HFFc6 (cell line): ENCODE data around the gene PCDHGA12. TPM values are rescaled to one million over a fixed set of nuclear protein-coding genes. Genes with fewer than 3 reads are reported as not detected.
"Not testable (repeated sequence)": the region's sequence is repeated elsewhere in the genome, so short reads cannot be mapped to it uniquely, and the experiment has no call there.

Experiments
- DNase-seq: peaks from one replicate; pipeline ENCODE4 v3.0.0-alpha.2; 2018
- H3K27ac Mint-ChIP-seq: 2 replicates; pipeline ENCODE4 v1.8.0; 2020; ENCODE audit warnings: mild to moderate bottlenecking, mixed read lengths
- H3K27me3 Mint-ChIP-seq: 2 replicates; pipeline ENCODE4 v1.8.0; 2021; ENCODE audit warnings: mild to moderate bottlenecking, moderate library complexity, mixed read lengths; ENCODE audit not compliant: insufficient read depth
- H3K36me3 Mint-ChIP-seq: 2 replicates; pipeline ENCODE4 v1.8.0; 2021; ENCODE audit warnings: low read depth, mixed read lengths
- H3K4me1 Mint-ChIP-seq: 2 replicates; pipeline ENCODE4 v1.8.0; 2020; ENCODE audit warnings: low read depth, mixed read lengths
- H3K4me3 Mint-ChIP-seq: 2 replicates; pipeline ENCODE4 v1.8.0; 2020; ENCODE audit warnings: mild to moderate bottlenecking, moderate library complexity, mixed read lengths
- H3K9me3 Mint-ChIP-seq: 2 replicates; pipeline ENCODE4 v1.8.0; 2020; ENCODE audit warnings: mild to moderate bottlenecking, mixed read lengths
- total RNA-seq, 6 experiments: library from RNA; stranded (reverse); fragmentation: NEBNext Ultra II Directional; extraction: Animal tissue kit (Norgen Biotek cat#: 25700); gene quantifications; 2 replicates in 1 of 6; 3 replicates in 5 of 6; pipeline ENCODE4 v1.2.3, GENCODE V29; 2021
- TF ChIP-seq, protein P1 (sequence below): fragments of 200-600 bp; sonication (generic); IDR thresholded peaks from 2 replicates; pipeline ENCODE4 v1.5.0; 2021; ENCODE audit warnings: antibody characterized with exemption, mild to moderate bottlenecking

Gene PCDHGA12
- total RNA-seq, 6 experiments from 2014 or later = 8.8 to 21.0 (median 18.9) TPM

DNA sequence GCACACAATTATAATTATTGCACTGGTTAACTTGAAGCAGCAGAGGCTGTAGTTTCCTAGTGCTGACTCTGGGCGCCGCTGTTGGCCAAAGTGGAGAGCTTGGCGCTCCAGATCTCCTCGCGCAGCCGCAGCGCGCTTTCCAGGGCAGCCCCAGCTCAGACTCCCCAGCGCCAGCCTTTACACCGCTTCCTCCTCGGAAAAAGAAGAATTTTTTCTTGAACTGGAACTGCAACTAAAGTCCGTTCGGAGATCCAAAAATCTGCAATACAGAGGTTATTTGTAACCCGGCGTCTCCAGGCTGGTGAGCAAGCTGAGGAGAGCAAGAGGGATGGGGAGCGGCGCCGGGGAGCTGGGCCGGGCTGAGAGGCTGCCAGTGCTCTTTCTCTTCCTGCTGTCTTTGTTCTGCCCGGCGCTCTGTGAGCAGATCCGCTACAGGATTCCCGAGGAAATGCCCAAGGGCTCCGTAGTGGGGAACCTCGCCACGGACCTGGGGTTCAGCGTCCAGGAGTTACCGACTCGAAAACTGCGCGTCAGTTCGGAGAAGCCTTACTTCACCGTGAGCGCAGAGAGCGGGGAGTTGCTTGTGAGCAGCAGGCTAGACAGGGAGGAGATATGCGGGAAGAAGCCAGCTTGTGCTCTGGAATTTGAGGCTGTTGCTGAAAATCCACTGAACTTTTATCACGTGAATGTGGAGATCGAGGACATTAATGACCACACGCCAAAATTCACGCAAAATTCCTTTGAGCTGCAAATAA is 42.6 kb upstream of the PCDHGA12 start, which contains the start of gene PCDHGB4:
Gene PCDHGB4, plus strand, starts transcription at position 142 of the 755 bp plus-strand sequence. Its CDS starts 187 bp downstream, at position 329.
- TF ChIP-seq, protein P1, sequence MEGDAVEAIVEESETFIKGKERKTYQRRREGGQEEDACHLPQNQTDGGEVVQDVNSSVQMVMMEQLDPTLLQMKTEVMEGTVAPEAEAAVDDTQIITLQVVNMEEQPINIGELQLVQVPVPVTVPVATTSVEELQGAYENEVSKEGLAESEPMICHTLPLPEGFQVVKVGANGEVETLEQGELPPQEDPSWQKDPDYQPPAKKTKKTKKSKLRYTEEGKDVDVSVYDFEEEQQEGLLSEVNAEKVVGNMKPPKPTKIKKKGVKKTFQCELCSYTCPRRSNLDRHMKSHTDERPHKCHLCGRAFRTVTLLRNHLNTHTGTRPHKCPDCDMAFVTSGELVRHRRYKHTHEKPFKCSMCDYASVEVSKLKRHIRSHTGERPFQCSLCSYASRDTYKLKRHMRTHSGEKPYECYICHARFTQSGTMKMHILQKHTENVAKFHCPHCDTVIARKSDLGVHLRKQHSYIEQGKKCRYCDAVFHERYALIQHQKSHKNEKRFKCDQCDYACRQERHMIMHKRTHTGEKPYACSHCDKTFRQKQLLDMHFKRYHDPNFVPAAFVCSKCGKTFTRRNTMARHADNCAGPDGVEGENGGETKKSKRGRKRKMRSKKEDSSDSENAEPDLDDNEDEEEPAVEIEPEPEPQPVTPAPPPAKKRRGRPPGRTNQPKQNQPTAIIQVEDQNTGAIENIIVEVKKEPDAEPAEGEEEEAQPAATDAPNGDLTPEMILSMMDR = peak; percentile 57
- H3K4me1 Mint-ChIP-seq = peaks cover 26% of the 10 kb centered on the region
- H3K4me3 Mint-ChIP-seq = peak within 1 kb of the TSS; percentile 79
- peaks cover 58% of the 10 kb centered on the region for H3K36me3 Mint-ChIP-seq
- not testable (repeated sequence) for H3K27ac Mint-ChIP-seq, DNase-seq, H3K27me3 Mint-ChIP-seq
- H3K9me3 Mint-ChIP-seq = peaks cover 76% of the 10 kb centered on the region

DNA sequence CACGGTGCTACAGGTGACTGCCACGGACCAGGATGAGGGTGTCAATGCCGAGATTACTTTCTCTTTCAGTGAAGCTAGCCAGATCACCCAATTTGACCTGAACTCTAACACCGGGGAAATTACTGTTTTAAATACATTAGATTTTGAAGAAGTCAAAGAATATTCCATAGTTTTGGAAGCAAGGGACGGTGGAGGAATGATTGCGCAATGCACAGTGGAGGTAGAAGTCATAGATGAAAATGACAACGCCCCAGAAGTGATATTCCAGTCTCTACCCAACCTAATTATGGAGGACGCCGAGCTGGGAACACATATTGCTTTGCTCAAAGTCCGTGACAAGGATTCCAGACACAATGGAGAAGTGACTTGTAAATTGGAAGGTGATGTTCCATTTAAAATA is 41.6 kb upstream of the PCDHGA12 start:
- Mint-ChIP-seq H3K9me3 (peaks cover 73% of the 10 kb centered on the region), H3K4me3 (peak overlapping the region; percentile 67; the same call in 1 of the 2 replicates), H3K4me1 (peaks cover 21% of the 10 kb centered on the region), H3K27me3 (no peaks in the 10 kb centered on the region; the same call in 1 of the 2 replicates), H3K27ac (no peak overlapping the region), H3K36me3 (peaks cover 57% of the 10 kb centered on the region)
- TF ChIP-seq, protein P1 = no peak
- no peak for DNase-seq

DNA sequence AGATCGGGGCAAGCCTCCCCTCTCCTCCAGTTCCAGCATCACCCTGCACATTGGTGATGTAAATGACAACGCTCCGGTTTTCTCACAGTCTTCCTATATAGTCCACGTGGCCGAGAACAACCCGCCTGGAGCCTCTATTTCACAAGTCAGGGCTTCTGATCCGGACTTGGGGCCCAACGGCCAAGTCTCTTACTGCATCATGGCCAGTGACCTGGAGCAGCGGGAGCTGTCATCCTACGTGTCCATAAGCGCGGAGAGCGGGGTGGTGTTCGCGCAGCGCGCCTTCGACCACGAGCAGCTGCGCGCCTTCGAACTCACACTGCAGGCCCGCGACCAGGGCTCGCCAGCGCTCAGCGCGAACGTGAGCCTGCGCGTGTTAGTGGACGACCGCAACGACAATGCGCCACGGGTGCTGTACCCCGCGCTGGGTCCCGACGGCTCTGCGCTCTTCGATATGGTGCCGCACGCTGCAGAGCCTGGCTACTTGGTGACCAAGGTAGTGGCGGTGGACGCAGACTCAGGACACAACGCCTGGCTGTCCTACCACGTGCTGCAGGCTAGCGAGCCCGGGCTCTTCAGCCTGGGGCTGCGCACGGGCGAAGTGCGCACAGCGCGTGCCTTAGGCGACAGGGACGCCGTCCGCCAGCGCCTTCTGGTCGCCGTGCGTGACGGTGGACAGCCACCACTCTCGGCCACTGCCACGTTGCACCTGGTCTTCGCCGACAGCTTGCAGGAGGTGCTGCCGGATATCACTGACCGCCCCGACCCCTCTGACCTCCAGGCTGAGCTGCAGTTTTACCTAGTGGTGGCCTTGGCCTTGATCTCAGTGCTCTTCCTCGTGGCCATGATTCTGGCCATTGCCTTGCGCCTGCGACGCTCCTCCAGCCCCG is 40.9 kb upstream of the PCDHGA12 start:
- Mint-ChIP-seq H3K4me3 (peak overlapping the region; percentile 51; the same call in 1 of the 2 replicates), H3K27me3 (no peaks in the 10 kb centered on the region; the same call in 1 of the 2 replicates), H3K36me3 (peaks cover 59% of the 10 kb centered on the region), H3K4me1 (peaks cover 21% of the 10 kb centered on the region), H3K9me3 (peaks cover 73% of the 10 kb centered on the region), H3K27ac (no peak overlapping the region)
- DNase-seq = no peak
- TF ChIP-seq, protein P1 = no peak

DNA sequence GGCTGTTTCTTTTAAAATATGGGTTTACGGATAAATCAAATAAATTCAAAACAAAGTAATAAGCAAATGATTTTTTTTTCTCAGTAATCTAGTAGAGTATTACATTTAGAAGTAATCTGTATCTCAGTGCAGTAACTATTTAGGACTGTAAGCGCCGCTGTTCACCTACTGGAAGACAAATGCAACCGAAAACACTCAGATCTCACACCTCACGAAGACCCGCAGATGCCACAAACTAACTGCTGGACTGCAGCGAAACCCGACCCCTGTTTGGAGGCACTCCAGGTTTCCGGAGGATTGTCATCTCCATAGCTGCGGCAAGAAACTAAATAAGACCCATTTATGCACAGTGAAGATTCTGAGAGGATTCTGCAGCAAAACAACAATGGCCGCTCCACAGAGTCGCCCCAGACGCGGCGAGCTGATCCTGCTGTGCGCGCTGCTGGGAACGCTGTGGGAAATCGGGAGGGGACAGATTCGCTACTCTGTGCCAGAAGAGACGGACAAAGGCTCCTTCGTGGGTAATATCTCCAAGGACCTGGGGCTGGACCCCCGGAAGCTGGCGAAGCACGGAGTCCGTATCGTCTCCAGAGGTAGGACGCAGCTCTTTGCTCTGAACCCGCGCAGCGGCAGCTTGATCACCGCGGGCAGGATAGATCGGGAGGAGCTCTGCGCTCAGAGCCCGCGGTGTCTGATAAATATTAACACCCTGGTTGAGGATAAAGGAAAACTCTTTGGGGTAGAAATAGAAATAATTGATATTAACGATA is 37.7 kb upstream of the PCDHGA12 start, which contains the start of gene PCDHGA8:
Gene PCDHGA8, plus strand, starts transcription at position 205 of the 770 bp plus-strand sequence. Its CDS starts 181 bp downstream, at position 386.
- peaks cover 67% of the 10 kb centered on the region for H3K9me3 Mint-ChIP-seq
- H3K4me1 Mint-ChIP-seq = peaks cover 14% of the 10 kb centered on the region
- H3K27me3 Mint-ChIP-seq = no peaks in the 10 kb centered on the region; the same call in 1 of the 2 replicates
- H3K4me3 Mint-ChIP-seq = no peak within 1 kb of the TSS
- no peak for DNase-seq
- H3K36me3 Mint-ChIP-seq = peaks cover 48% of the 10 kb centered on the region
- TF ChIP-seq, protein P1 = peak; percentile 57
- no peak within 1 kb of the TSS for H3K27ac Mint-ChIP-seq

- TF ChIP-seq, protein P1 = no peak
- Mint-ChIP-seq H3K4me1 (peaks cover 13% of the 10 kb centered on the region), H3K36me3 (peaks cover 46% of the 10 kb centered on the region), H3K4me3 (no peak overlapping the region), H3K27me3 (no peaks in the 10 kb centered on the region; the same call in 1 of the 2 replicates), H3K27ac (no peak overlapping the region), H3K9me3 (peaks cover 65% of the 10 kb centered on the region)
- DNase-seq = no peak
These were observed 37.0 kb upstream of the PCDHGA12 start for GRCh38 chr5:141393267-141393666.

- H3K36me3 Mint-ChIP-seq = peaks cover 47% of the 10 kb centered on the region
These were observed 35.7 kb upstream of the PCDHGA12 start for GRCh38 chr5:141394401-141395187.

More at GRCh38 chr5:141394401-141395187, 35.7 kb upstream of the PCDHGA12 start:
- H3K27ac Mint-ChIP-seq, DNase-seq, H3K4me1 Mint-ChIP-seq, H3K4me3 Mint-ChIP-seq, H3K27me3 Mint-ChIP-seq: not testable (repeated sequence)
- peaks cover 65% of the 10 kb centered on the region for H3K9me3 Mint-ChIP-seq
